NCI-H510A (cell line): ENCODE measurements around the gene MDP1.

Experiments used
- DNase-seq: peaks from one replicate; lab custom pipeline; 2025; lab: John Stamatoyannopoulos, UW

MDP1 gene

GRCh38 chr14:24215495-24216344 is at the start of gene MDP1:
MDP1 (minus strand) TSS chr14:24216066; CDS start chr14:24215955, 111 bp downstream.
- DNase-seq: peak; percentile 74

GRCh38 chr14:24264298-24264697 is 48.4 kb upstream of the MDP1 start:
- no peak for DNase-seq

DNA sequence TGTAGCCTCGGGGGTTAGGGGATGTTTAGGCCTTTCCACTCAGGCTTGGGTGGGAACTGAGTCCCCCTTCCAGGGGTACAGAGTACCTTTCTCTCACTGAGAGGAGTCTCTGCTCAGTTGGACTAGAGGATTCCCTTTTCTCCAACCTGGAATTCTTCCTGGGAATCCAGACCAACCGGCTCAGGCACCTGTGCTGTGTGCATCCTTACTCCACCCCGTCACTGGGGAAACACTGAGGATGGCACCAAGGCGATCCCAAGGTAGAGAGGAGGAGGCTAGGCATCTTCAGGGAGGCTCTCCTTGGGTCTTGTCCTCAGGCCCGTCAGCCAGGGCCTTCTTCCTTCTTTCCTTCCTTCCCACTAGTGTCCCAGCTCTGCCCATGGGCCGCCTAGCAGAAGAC is 48.0 kb upstream of the MDP1 start:
- DNase-seq: no peak

DNA sequence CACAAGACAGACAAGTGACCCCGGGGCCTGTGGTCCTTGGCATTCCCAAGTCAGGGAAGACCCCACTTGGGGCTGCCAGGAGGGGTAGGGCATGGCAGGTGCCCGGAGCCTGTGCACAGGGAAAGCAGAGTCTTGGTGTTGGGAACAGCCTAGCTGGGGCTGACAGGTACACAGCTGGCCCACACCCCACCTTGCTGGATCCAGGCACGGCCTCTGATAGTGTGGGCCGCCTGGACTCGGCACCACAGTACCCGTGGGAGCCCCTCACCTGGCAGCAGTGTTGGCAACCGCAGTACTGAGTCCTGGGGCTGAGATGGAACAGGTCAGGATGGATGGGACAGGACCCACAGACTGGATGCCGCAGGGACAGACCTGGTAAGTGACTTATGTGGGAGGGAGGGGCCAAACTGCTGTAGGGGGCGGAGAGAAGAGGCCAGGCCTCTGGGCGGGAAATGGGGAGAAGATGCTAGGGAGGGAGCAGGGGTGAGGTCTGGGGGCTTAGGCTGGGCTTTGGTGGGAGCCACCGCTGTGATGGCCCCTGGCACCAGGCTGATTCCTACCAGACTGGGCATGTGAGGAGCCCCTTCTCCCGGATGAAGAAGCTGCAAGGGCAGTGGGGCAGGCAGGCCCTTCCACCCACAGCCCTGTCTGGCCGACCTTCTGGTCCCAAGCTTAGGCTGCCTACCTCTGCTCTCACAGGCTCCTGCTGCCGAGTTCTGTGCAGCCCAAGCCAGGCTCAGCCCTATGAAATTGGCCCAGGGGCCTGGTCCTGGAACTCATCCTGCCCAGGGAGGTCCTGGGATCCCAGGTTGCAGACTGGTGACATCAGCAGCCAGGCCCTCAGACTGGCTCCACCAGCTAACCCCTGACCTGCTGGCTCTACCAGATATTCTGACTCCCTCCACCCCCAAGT is 47.2 kb upstream of the MDP1 start, which contains the start of gene TGM1:
Gene TGM1, minus strand, starts transcription at position 357 of the 913 bp plus-strand sequence. CDS start 825 bp downstream, outside the sequence.
- no peak for DNase-seq

GRCh38 chr14:24261969-24262327 is 46.1 kb upstream of the MDP1 start:
- no peak for DNase-seq

DNA sequence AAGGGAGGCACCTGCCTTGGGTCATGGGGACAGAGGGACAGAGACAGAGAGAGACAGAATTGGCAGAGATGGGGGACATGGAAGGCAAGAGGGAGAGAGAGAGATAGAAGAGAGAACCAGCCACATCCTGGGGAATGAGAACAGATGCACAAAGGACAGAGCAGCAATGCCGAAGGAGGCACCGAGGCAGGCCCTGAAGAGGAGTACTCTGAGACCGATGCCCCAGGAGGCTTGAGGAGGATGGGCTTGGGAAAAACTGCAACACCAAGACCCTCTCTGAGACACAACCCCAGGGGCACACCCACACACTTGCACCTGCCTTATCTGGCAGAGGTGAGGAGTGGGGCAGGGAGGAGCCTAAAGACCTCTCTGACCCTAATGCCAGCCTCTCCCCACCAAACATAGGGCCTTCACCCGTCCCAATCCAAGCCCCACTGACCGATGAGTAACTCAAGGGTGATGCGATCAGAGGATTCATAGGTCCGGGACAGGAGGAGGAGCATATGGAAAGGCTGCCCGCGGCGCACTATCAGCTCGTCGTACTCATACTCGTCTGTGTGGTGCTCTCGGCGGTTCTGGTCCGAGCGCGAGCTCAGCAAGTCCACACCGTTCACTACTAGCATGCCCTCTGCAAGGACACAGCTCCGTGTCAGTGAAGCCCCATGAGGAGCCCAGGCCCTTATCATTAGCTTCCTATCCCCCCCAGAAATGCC is 45.5 kb upstream of the MDP1 start:
- DNase-seq: no peak

DNA sequence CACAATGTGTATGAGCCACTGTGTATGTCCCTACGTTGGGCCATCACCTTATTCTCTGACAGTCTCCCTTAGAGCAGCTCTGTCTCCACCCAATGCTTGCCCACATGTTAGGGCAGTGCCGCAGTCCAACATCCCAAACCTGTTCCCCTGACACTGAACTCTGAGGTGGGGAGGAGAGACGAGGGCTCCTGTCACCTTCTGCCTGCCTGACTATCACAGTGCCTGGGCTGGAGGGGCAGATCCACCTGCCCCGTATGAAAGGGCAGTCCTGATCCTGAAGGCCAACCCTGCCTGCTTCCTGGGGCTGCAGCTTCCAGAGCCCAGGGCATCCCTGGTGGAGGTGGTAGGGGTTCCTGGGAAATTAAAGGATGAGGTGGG is 44.9 kb upstream of the MDP1 start:
- no peak for DNase-seq

DNA sequence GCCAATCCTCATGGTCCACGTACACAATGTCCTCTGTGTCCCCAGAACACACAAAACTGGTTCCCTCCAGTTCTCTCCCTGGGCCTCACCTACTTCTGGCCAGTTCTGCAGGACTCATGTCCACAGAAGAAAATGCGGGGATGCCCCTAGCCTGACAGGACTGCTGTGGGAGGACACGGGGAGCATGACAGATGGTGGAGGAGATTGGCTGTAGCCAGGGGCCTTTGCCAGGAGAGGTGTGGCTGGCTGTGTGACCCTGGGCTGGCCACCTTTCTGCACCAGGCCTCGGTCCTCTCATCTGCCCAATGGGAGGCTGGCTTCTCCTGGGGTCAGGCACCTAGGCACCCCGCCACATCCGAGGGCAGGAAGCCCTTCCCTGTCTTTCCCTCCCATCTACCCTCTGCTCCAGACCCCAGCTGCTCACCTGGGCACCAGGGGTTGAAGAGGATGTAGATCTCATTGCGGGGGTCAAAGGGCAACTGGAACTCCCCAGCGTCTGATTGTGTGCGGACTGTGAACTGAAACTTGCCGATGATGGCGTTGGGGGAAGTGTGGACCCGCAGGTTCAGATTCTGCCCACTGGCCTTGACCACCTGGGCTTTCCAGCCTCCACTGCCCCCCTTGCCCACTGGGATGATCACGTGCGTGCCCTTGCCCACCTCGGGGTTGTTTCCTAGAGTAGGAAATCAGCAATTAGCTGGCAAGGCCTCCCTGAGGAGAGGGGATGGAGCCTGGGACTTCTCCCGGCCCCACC is 44.3 kb upstream of the MDP1 start:
- no peak for DNase-seq

DNA sequence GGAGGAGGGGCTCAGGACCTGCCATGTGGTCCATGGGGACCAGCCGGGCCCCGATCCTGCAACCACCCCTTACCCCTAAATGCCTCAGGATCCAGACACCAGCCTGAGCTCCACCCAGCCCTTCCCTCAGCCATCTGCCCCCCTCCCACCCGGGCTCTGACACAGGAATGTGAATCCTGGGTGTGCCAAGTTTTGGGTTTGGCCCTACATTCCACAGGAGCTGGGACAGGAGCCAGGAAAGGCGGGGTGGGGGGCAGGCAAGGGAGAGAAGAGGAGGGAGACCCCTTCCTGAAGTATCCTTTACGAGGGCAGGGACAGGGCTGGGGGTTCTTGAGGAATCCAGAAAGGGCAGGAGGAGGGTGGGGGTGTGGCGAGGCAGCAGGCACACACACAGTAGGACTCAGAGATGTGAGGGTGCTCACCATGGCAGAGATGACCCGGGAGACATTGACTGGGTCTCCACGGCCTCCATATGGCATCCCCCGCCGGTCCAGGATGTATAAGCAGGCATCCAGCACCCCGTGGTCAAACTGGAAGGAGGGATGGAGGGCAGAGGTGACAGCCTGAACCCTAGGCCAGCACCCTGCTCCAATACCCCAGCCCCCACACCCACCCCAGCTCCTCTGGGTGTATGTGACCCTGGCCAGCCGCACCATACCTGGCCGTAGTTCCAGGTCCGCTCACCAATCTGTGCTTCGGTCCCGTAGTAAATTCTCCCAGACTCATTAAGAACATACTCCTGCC is 43.6 kb upstream of the MDP1 start:
- no peak for DNase-seq

DNA sequence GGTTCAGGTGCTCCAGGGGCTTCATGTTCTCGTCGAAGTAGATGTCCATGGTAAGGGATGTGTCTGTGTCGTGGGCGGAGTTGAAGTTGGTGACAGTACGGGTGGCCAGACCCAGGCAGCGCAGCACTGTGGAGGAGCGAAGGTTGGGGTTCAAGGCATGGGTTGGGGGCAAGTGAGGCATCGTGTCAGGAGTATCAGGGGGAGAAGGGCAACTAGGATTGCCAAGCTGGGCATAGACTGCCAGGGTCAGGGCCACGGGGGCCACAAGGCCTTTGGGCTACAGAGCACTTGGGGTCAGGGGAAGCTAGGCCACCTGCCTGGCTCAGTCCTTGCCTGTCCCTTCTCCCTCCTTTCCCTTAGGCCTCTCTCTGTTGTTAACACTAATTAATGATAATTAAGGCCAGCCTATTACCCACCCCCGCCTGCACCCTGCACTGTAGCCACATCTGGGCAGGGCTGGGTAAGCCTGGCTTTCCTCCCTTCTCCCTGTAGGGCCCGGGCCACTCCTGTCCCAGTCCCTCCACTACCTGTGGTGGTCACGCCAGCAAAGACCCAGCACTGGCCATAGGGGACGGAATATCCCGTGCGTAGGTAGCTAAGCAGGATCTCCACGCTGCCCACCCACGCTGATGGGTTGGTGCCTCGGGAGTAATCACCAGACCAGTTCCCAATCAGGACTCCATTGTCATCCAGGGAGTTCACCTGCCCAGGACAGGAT is 42.8 kb upstream of the MDP1 start:
- DNase-seq: no peak

DNA sequence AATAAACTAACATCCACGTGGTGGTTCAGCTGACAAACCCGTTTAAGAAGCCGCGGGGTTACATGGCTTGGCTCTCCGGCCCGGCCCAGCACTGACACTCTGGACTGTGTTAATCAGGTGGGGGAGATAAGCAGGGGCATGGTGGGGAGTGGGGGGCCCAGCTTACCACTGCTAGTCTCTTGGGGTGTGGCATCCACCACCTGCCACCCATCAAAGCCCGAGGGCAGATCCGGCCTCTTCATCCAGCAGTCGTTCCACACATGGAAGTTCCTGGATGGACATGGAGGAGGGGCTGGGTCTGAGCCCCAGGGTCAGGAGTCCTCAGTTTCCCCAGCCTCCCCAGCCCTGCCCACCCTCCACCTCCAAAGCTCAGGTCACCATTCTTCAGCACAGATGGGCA is 42.3 kb upstream of the MDP1 start:
- no peak for DNase-seq

GRCh38 chr14:24256960-24257359 is 41.1 kb upstream of the MDP1 start:
- no peak for DNase-seq

GRCh38 chr14:24255931-24256711 is 40.3 kb upstream of the MDP1 start:
- no peak for DNase-seq

DNA sequence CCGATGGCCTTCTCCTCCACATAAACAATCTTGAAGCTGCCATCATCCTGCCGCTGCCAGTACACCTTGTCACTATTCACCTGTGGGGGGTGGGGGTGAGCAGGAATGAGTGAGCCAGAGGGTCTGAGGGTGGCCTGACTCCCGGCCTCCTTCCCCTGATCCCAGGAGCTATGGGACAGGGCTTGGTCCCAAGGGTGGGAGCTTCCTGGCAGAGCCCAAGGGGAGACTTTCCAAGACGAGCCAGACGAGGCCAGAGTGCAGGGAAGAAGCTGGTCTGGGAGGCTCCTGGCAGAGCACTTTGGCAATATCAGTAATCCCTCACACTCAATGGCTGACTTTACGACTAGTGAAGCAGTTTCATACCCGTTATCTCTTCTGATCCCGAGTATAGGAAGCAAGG is 39.6 kb upstream of the MDP1 start:
- no peak for DNase-seq

GRCh38 chr14:24254630-24255392 is 38.9 kb upstream of the MDP1 start:
- no peak for DNase-seq

DNA sequence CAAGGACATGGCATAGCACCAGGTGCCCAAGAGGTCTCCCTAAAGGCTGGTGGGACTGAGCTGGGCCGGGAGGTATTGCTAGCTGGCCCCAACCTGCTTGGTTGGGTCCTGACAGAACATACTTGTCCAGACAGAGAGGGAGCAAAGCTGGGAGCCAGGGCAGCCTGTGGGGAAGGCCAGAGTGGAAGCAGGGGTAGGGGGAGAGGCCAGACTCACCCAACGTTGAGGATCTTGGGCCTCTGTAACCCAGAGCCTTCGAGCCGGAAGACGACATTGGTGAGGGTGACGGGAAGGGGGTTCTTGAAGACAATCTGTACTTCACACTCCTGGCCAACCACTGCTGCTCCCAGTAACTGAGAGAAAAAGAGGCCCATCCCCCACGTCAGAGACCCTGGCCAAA is 38.1 kb upstream of the MDP1 start:
- no peak for DNase-seq

DNA sequence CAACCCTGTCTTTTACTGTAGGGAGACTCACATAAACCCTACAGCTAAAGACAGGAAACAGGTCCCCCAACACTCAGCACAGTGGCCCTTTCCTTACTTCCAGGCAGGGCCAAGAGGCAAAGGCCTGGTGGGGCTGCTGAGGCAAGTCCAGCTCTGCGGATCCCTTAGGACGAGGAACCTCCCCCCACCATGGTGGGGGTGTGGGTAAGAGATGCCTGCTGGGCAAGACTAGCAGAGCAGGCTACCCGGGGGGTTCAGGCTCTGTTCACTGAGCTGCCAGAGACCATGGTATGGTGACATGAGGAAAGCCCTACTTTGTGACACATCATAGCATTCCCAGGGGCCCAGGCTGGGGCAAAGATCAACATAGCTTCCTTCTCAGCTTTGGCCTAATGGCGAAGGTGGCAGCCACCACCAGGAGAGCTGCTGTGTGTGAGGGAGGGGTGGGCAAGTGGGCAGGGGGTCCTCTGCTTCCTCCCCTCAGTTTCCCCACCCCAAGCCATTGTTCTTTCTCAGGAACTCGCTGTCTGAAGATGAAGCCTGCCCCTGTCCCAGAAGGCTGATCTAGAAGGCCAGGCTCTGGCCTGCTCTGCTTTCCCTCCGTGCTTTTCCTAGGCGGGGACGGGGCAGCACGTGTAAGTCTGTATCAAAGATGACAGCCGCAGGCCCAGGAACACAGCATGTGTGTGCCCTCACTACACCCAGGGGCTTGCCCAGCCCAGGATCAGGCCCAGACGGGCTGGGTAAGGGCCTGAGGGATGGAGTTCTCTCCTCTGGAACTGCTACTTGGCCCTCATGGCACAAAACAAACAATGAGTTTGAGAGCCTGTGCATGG is 36.6 kb upstream of the MDP1 start:
- DNase-seq: no peak

DNA sequence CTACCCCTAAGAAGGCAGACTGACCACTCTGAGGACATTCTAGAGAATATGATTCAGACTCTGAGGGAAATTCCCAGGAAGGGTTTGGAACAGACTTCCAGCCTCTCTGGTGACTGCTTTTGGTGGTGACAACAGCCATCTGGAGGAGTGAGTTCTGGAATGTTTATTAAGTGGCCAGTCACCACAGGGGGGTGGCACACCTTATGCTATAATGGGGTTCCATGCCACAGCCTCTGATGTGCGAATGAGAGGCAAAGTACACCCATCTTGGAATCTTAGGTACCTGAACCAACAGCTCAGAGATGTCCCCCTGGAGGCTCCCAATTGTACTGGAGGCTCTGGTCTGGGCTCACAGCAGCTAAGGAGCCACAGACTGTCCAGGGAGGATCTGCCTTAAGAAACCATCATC is 36.0 kb upstream of the MDP1 start:
- no peak for DNase-seq
